ENCODE results near the gene SUPT6H.
"Not testable (repeated sequence)": the region's sequence is repeated elsewhere in the genome, so short reads cannot be mapped to it uniquely, and the experiment has no call there.

SUPT6H gene

GRCh38 chr17:28635506-28635905 lies 26.5 kb upstream of the SUPT6H start:
- Mint-ChIP-seq H3K4me1 (peaks cover 16% of the 10 kb centered on the region), H3K27ac (no peak overlapping the region), H3K27me3 (no peaks in the 10 kb centered on the region), H3K9me3 (no peaks in the 10 kb centered on the region), H3K4me3 (no peak overlapping the region), H3K36me3 (peaks cover 52% of the 10 kb centered on the region)
- ATAC-seq (ENCODE audit: low read depth) = no peak
- no peak for DNase-seq (ENCODE audit: low spot score in 2 of 2)

GRCh38 chr17:28641579-28641978 lies 20.4 kb upstream of the SUPT6H start:
- Mint-ChIP-seq H3K4me3 (no peak overlapping the region), H3K36me3 (peaks cover 33% of the 10 kb centered on the region), H3K4me1 (peaks cover 28% of the 10 kb centered on the region), H3K9me3 (no peaks in the 10 kb centered on the region), H3K27me3 (no peaks in the 10 kb centered on the region), H3K27ac (no peak overlapping the region)
- DNase-seq (ENCODE audit: low spot score in 2 of 2) (no peak), ATAC-seq (ENCODE audit: low read depth) (no peak)

GRCh38 chr17:28643983-28644786 lies 17.8 kb upstream of the SUPT6H start:
- peak overlapping the region; percentile 91 for H3K4me3 Mint-ChIP-seq
- DNase-seq (ENCODE audit: low spot score in 2 of 2) (peak; percentile 23 to 27), ATAC-seq (ENCODE audit: low read depth) (no peak)
- no peaks in the 10 kb centered on the region for H3K27me3 Mint-ChIP-seq
- H3K27ac Mint-ChIP-seq = peak overlapping the region; percentile 94
- no peaks in the 10 kb centered on the region for H3K9me3 Mint-ChIP-seq
- H3K4me1 Mint-ChIP-seq = peaks cover 30% of the 10 kb centered on the region
- H3K36me3 Mint-ChIP-seq = peaks cover 24% of the 10 kb centered on the region

GRCh38 chr17:28644787-28645575 lies 17.0 kb upstream of the SUPT6H start, which contains the start of gene BLTP2:
BLTP2 (minus strand) TSS chr17:28645158; CDS start chr17:28645056, 102 bp downstream.
- Mint-ChIP-seq H3K4me1 (peaks cover 30% of the 10 kb centered on the region), H3K27me3 (no peaks in the 10 kb centered on the region), H3K9me3 (no peaks in the 10 kb centered on the region), H3K4me3 (peak within 1 kb of the TSS; percentile 91), H3K36me3 (peaks cover 18% of the 10 kb centered on the region), H3K27ac (peak within 1 kb of the TSS; percentile 94)
- DNase-seq (ENCODE audit: low spot score in 2 of 2) (peak; percentile 88 to 91), ATAC-seq (ENCODE audit: low read depth) (peak; percentile 94)

GRCh38 chr17:28645576-28645939 lies 16.4 kb upstream of the SUPT6H start:
- Mint-ChIP-seq H3K4me3 (peak overlapping the region; percentile 91), H3K27me3 (no peaks in the 10 kb centered on the region), H3K36me3 (peaks cover 15% of the 10 kb centered on the region), H3K27ac (peak overlapping the region; percentile 94), H3K9me3 (no peaks in the 10 kb centered on the region), H3K4me1 (peaks cover 27% of the 10 kb centered on the region)
- no peak for DNase-seq (ENCODE audit: low spot score in 2 of 2)
- no peak for ATAC-seq (ENCODE audit: low read depth)

- DNase-seq (ENCODE audit: low spot score in 2 of 2) (no peak), ATAC-seq (ENCODE audit: low read depth) (no peak)
- Mint-ChIP-seq H3K27me3 (no peaks in the 10 kb centered on the region), H3K9me3 (no peaks in the 10 kb centered on the region), H3K4me1 (peaks cover 27% of the 10 kb centered on the region), H3K27ac (peak overlapping the region; percentile 94), H3K4me3 (peak overlapping the region; percentile 91), H3K36me3 (peaks cover 15% of the 10 kb centered on the region)
Measured at GRCh38 chr17:28646039-28646754, 15.8 kb upstream of the SUPT6H start.

- H3K4me3 Mint-ChIP-seq = no peak overlapping the region
- H3K36me3 Mint-ChIP-seq = peaks cover 11% of the 10 kb centered on the region
Measured at GRCh38 chr17:28648698-28649097, 13.3 kb upstream of the SUPT6H start.

GRCh38 chr17:28655160-28655559 lies 6.8 kb upstream of the SUPT6H start:
- H3K27ac Mint-ChIP-seq = no peak overlapping the region
- no peaks in the 10 kb centered on the region for H3K27me3 Mint-ChIP-seq
- no peak overlapping the region for H3K4me3 Mint-ChIP-seq
- ATAC-seq (ENCODE audit: low read depth) = no peak
- no peaks in the 10 kb centered on the region for H3K9me3 Mint-ChIP-seq
- peaks cover 10% of the 10 kb centered on the region for H3K4me1 Mint-ChIP-seq
- H3K36me3 Mint-ChIP-seq = peaks cover 16% of the 10 kb centered on the region
- DNase-seq (ENCODE audit: low spot score in 2 of 2) = no peak

More at GRCh38 chr17:28648698-28649097, 13.3 kb upstream of the SUPT6H start:
- DNase-seq (ENCODE audit: low spot score in 2 of 2) (no peak), ATAC-seq (ENCODE audit: low read depth) (no peak)
- Mint-ChIP-seq H3K27ac (no peak overlapping the region), H3K4me1 (peaks cover 22% of the 10 kb centered on the region), H3K9me3 (no peaks in the 10 kb centered on the region), H3K27me3 (no peaks in the 10 kb centered on the region)

GRCh38 chr17:28657756-28658155 lies 4.2 kb upstream of the SUPT6H start:
- Mint-ChIP-seq H3K4me3 (no peak overlapping the region), H3K27me3 (no peaks in the 10 kb centered on the region), H3K9me3 (no peaks in the 10 kb centered on the region), H3K36me3 (peaks cover 11% of the 10 kb centered on the region), H3K27ac (no peak overlapping the region), H3K4me1 (peaks cover 19% of the 10 kb centered on the region)
- DNase-seq (ENCODE audit: low spot score in 2 of 2) (no peak), ATAC-seq (ENCODE audit: low read depth) (no peak)

- not testable (repeated sequence) for H3K9me3 Mint-ChIP-seq, H3K27ac Mint-ChIP-seq
- H3K36me3 Mint-ChIP-seq = peaks cover 11% of the 10 kb centered on the region
Measured at GRCh38 chr17:28658342-28658741, 3.7 kb upstream of the SUPT6H start.

GRCh38 chr17:28658766-28659496 lies 3.1 kb upstream of the SUPT6H start:
- H3K27ac Mint-ChIP-seq, H3K4me3 Mint-ChIP-seq: not testable (repeated sequence)
- peaks cover 11% of the 10 kb centered on the region for H3K36me3 Mint-ChIP-seq

More at GRCh38 chr17:28658342-28658741, 3.7 kb upstream of the SUPT6H start:
- H3K4me1 Mint-ChIP-seq = peaks cover 25% of the 10 kb centered on the region
- H3K4me3 Mint-ChIP-seq; DNase-seq (ENCODE audit: low spot score in 2 of 2); H3K27me3 Mint-ChIP-seq; ATAC-seq (ENCODE audit: low read depth): not testable (repeated sequence)

GRCh38 chr17:28659497-28659881 lies 2.5 kb upstream of the SUPT6H start:
- not testable (repeated sequence) for H3K9me3 Mint-ChIP-seq; H3K27me3 Mint-ChIP-seq; DNase-seq (ENCODE audit: low spot score in 2 of 2); ATAC-seq (ENCODE audit: low read depth); H3K27ac Mint-ChIP-seq; H3K4me3 Mint-ChIP-seq
- Mint-ChIP-seq H3K4me1 (peaks cover 32% of the 10 kb centered on the region), H3K36me3 (peaks cover 13% of the 10 kb centered on the region)

More at GRCh38 chr17:28658766-28659496, 3.1 kb upstream of the SUPT6H start:
- H3K4me1 Mint-ChIP-seq = peaks cover 29% of the 10 kb centered on the region
- H3K9me3 Mint-ChIP-seq; ATAC-seq (ENCODE audit: low read depth); H3K27me3 Mint-ChIP-seq; DNase-seq (ENCODE audit: low spot score in 2 of 2): not testable (repeated sequence)

- Mint-ChIP-seq H3K27ac (peak overlapping the region; percentile 100), H3K9me3 (no peaks in the 10 kb centered on the region), H3K4me3 (peak overlapping the region; percentile 100), H3K36me3 (peaks cover 16% of the 10 kb centered on the region), H3K27me3 (no peaks in the 10 kb centered on the region), H3K4me1 (peaks cover 39% of the 10 kb centered on the region)
- ATAC-seq (ENCODE audit: low read depth) (no peak), DNase-seq (ENCODE audit: low spot score in 2 of 2) (no peak)
Measured at GRCh38 chr17:28662527-28662829, 473 bp downstream of the SUPT6H start.

All from memory B cell (primary cell).